Skin epidermis (tissue), 12 donors: Measurements from ENCODE around the gene PRDM13.
A peak's percentile ranks its signal among the peaks of the same experiment; 100 is the strongest.
"Not testable (repeated sequence)": the region's sequence is repeated elsewhere in the genome, so short reads cannot be mapped to it uniquely, and the experiment has no call there.

Experiments
- H3K27ac ChIP-seq, 21 experiments: fragments of 200-600 bp; sonication (generic) in 11 of 21; one replicate each; pipeline ENCODE4 v1.5.0; 2020; ENCODE audit warnings: mild to moderate bottlenecking in 3 of 21, inconsistent platforms in 2 of 21, moderate library complexity in 2 of 21
- H3K4me3 ChIP-seq, 7 experiments: fragments of 200-600 bp; sonication (generic) in 2 of 7; one replicate each; pipeline ENCODE4 v1.5.0; 2020; ENCODE audit warnings: inconsistent platforms in 2 of 7, mild to moderate bottlenecking in 2 of 7, moderate library complexity in 1 of 7

PRDM13 gene

GRCh38 chr6:99606656-99607415 is at the start of gene PRDM13:
PRDM13 (plus strand) TSS chr6:99606833; CDS start chr6:99607035, 202 bp downstream.
- no peak within 1 kb of the TSS for H3K27ac ChIP-seq
- H3K4me3 ChIP-seq: no peak within 1 kb of the TSS

DNA sequence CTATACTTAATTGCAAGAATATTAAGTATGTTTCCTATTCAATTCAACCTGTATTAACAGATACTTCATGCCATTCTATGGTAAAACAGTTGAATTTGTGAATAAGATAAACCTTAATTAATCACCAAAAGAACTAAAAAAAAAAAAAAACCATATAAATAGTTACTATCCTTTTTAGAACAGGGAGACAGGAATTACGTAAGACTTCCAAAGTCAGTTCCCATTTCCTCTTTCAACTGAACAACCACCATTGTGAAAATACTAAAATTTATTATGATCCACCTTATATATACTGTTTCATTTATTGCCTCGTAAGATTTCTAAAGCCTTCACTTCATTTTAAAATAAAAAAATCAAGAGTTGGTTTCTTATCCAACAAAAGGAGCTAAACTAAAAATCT is 47.6 kb upstream of the PRDM13 start:
- no peak overlapping the region for H3K4me3 ChIP-seq
- no peak overlapping the region for H3K27ac ChIP-seq

DNA sequence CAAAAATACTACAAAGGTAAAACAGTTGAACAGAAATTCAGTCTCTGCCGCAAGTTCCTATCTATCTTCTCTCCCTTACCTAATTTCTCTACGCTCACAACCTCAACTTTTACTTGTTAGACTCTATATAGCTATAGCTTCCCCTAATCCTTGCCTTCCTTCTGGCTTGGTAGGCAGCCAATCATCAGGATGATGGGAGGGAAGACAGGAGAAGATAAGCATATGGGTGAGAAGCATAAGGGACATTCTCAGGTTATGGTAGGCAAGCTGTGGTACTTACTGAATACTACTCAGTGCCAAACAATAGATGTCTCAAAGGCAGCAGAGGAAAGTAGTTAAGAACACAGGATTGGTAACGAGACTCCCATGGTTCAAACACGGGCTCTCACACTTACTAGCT is 46.0 kb upstream of the PRDM13 start:
- H3K4me3 ChIP-seq: no peak overlapping the region
- no peak overlapping the region for H3K27ac ChIP-seq

- H3K27ac ChIP-seq: no peak overlapping the region
Measured at GRCh38 chr6:99563056-99563723, 43.4 kb upstream of the PRDM13 start.

DNA sequence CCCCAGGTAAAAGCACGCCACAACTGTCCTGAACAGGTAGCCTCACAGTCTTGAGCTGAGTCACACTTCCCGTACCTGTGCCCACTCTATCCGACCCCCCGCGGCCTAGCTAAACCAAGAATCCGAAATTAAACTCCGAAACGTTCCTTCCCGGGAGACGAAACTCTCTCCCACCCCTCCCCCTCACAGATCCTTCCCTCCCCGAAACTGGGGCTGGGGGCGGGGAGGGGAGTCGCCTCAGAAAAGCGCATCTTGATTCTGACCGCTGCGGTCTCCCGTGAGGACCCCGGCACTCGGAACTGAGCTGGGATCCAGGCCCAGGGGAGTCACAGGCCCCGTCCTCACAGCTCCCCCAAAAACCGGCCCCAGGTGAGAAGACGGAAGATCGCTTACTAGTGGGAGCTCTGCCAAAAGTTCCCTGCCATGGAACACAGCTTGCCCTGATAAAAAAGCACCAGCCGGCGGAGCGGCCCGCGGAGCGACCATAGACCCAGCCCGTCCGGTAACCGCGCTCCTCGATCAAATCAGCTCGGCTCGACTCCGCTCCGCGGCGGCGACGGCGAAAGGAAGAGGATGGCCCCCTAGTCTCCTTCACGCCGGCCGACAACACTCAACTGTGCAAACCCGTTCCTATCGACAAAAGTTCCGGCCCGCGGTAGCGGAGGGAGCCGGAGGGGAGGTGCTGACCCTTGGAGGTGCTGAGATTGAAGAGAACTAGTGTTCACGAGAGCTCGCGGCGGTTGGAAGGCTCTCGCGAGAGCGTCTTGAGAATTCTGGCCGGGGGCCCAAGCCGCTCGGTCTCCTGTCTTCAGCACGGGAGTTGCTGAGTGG is 38.3 kb upstream of the PRDM13 start, which contains the start of gene CCNC:
Gene CCNC, minus strand, starts transcription at position 558 of the 831 bp plus-strand sequence. Its CDS starts 133 bp downstream, at position 425.
- H3K27ac ChIP-seq: peak within 1 kb of the TSS; percentile 66 to 97 (median 89)
- peak within 1 kb of the TSS; percentile 58 to 97 (median 94) for H3K4me3 ChIP-seq

More at GRCh38 chr6:99563056-99563723, 43.4 kb upstream of the PRDM13 start:
- H3K4me3 ChIP-seq: no peak overlapping the region

GRCh38 chr6:99573980-99574617 is 32.5 kb upstream of the PRDM13 start:
- H3K4me3 ChIP-seq: no peak overlapping the region
- no peak overlapping the region for H3K27ac ChIP-seq

DNA sequence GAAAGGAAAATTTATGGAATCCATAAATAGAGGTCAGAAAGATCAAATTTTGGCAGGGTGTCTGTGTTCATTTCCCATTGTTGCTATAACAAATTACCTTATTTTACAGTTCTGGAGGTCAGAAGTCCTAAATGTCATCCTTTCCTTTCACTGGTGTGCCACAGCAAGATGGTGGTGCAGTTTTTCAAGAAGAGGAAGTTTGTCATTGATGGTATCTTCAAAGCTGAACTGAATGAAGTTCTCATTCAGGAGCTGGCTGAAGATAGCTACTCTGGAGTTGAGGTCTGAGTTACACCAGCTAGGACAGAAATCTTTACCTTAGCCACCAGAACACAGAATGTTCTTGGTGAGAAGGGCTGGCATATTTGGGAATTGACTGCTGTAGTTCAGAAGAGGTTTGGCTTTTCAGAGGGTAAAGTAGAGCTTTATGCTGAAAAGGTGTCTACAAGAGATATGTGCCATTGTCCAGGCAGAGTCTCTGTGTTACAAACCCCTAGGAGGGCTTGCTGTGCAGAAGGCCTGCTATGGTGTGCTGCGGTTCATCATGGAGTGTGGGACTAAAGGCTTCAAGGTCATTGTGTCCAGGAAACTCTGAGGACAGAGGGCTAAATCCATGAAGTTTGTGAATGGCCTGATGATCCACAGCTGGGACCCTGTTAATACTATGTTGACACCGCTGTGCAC is 30.9 kb upstream of the PRDM13 start:
- H3K27ac ChIP-seq: no peak overlapping the region
- H3K4me3 ChIP-seq: no peak overlapping the region

DNA sequence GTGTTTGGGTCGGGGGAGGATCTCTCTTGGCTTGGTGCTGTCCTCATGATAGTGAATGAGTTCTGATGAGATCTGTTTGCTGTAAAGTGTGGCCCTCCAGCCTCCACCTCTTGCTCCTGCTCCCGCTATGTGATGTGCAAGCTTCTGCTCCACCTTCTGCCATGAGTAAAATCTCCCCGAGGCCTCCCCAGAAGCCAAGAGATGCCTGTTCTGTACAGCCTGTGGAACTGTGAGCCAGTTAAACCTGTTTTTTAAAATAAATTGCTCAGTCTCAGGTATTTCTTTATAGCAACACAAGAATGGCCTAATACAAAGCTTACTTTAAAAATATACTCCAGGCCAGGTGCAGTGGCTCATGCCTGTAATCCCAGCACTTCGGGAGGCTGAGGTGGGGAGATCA is 26.9 kb upstream of the PRDM13 start:
- no peak overlapping the region for H3K27ac ChIP-seq
- H3K4me3 ChIP-seq: no peak overlapping the region

- H3K4me3 ChIP-seq: no peak overlapping the region
- no peak overlapping the region for H3K27ac ChIP-seq
Measured at GRCh38 chr6:99587792-99588191, 18.8 kb upstream of the PRDM13 start.

DNA sequence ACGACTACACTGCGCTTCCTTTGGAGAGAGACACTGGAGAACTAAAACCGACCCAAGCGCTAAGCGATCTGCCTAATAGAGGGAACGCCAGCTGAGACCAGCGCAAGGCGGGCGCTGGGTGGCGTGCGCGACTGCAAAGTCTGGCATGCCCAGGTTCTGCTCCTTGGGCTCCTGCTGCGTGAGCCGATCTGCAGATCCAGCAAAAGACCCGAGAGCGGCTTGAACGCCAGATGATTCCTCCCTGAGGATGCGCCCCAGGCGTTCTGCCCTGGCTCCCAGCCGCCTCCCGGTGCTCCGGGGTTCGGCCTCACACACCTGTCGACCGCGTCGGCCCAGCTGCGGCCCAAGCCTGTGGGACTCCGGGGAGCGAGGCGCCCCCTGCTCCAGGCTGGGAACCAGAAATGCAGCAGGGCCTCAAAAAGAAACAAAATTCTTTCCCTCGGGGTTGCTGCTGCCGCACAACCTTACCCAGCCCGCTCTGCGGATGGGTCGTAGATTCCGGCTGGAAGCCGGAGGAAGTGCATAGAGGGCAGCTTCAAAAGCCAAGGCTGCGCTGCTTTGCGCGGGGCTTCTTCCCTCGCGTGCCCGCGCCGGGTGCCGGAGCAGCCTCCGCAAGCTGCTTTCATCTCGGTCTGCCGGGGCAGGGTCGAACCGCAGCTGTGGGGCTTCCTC is 17.9 kb upstream of the PRDM13 start:
- H3K27ac ChIP-seq: no peak overlapping the region
- H3K4me3 ChIP-seq: peak overlapping the region; percentile 30 to 52 (median 38)

GRCh38 chr6:99589290-99589672 is 17.4 kb upstream of the PRDM13 start:
- H3K4me3 ChIP-seq: peak overlapping the region; percentile 30 to 52 (median 38)
- H3K27ac ChIP-seq: no peak overlapping the region

DNA sequence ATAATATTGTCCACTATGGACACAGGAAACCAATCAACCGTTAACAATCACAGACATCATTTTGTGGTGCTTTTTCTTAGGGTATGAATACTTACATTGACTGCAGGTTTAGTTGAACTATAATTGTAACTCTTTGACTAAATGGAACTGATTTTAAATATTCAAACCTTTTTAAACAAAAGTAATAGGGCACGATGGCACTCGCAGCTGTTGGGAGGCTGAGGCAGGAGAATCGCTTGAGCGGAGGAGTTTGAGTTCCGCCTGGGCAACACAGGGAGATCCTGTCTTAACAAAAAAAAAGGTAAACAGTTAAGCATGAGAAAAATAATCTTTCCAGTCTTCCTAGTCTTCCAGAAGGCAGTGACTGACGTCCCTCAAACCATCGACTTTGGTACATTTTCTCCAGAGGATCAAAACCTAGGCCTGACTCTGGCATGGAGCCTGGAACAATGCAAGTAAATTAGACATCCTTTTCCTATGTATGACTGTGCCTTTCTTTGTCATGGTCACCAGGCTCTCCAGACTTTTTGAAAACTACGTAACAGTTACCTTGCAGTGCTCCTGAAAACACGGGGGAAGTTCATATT is 16.6 kb upstream of the PRDM13 start:
- H3K27ac ChIP-seq: no peak overlapping the region
- H3K4me3 ChIP-seq: no peak overlapping the region

- H3K4me3 ChIP-seq: no peak overlapping the region
Measured at GRCh38 chr6:99590728-99591672, 15.6 kb upstream of the PRDM13 start.

DNA sequence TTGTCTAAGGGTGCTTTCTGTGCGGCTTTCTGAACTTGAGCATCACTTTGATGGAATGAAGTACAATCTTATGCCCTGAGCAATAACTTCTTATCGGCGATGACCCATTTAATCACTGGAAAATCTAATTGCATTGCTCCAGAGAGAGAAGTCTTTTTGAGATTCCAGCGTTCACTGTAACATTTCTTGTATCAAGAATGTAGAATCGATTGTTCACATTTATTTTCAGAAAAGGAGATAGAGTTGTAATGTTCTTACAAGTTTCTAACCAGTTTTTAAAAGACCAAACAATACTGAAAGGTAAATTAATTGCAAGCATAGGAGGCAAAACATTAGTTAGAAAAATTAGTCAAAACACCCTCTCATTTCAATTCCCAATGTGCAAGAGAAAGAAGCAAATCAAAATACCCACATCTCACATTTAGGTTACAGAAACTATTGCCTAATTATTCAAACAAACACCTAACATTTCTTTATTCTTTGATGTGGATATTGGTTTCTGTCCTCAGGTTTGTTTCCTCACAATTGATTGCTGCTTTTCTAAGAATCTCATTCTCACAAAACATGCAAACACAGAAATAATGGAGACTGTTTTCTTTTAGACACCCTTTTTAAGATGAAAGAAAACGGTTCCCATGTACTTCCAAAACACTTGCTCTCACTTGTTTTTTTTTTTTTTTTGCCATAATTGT is 14.8 kb upstream of the PRDM13 start:
- no peak overlapping the region for H3K27ac ChIP-seq
- H3K4me3 ChIP-seq: no peak overlapping the region

More at GRCh38 chr6:99590728-99591672, 15.6 kb upstream of the PRDM13 start:
- no peak overlapping the region for H3K27ac ChIP-seq

GRCh38 chr6:99592900-99593299 is 13.7 kb upstream of the PRDM13 start:
- Histone ChIP-seq H3K27ac (no peak overlapping the region), H3K4me3 (no peak overlapping the region)

DNA sequence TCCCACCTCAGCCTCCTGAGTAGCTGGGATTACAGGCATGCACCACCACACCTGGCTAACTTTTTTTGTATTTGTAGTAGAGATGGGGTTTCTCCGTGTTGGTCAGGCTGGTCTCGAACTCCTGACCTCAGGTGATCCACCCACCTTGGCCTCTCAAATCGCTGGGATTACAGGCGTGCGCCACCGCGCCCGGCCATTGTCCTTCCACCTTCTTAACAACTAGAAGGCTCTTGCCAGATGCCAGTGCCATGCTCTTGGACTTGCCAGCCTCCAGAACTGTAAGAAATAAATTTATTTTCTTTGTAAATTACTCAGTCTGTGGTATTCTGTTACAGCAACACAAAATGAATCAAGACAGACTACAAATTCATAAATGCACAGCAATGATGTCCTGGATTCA is 11.9 kb upstream of the PRDM13 start:
- not testable (repeated sequence) for H3K27ac ChIP-seq, H3K4me3 ChIP-seq
